ENCODE data around the gene PLIN5.
"Not testable (repeated sequence)": the region's sequence is repeated elsewhere in the genome, so short reads cannot be mapped to it uniquely, and the experiment has no call there.

PLIN5 gene

GRCh38 chr19:4531562-4532165, 3.4 kb downstream of the PLIN5 start:
- no peak for TF ChIP-seq CTCF (IDR thresholded peaks at IDR 0.05; ENCODE audit: extremely low read depth, missing control alignments)

GRCh38 chr19:4529924-4530522, 5.0 kb downstream of the PLIN5 start:
- TF ChIP-seq CTCF (IDR thresholded peaks at IDR 0.05; ENCODE audit: extremely low read depth, missing control alignments), result no peak
- no peak for DNase-seq (ENCODE audit: low spot score)

More at GRCh38 chr19:4531562-4532165, 3.4 kb downstream of the PLIN5 start:
- no peak for DNase-seq (ENCODE audit: low spot score)

GRCh38 chr19:4528843-4529242, 6.2 kb downstream of the PLIN5 start:
- no peak for TF ChIP-seq CTCF (IDR thresholded peaks at IDR 0.05; ENCODE audit: extremely low read depth, missing control alignments)
- no peak for DNase-seq (ENCODE audit: low spot score)

GRCh38 chr19:4527377-4527776, 7.6 kb downstream of the PLIN5 start:
- DNase-seq (ENCODE audit: low spot score), result not testable (repeated sequence)

GRCh38 chr19:4525563-4526002, 9.4 kb downstream of the PLIN5 start:
- no peak for DNase-seq (ENCODE audit: low spot score)
- TF ChIP-seq CTCF (IDR thresholded peaks at IDR 0.05; ENCODE audit: extremely low read depth, missing control alignments), result no peak

GRCh38 chr19:4524808-4525562, 10.0 kb downstream of the PLIN5 start:
- peak; percentile 84 for DNase-seq (ENCODE audit: low spot score)
- TF ChIP-seq CTCF (IDR thresholded peaks at IDR 0.05; ENCODE audit: extremely low read depth, missing control alignments), result peak; percentile 68

- DNase-seq (ENCODE audit: low spot score), result peak; percentile 84
Measured at GRCh38 chr19:4523306-4524110, 11.5 kb downstream of the PLIN5 start.

More at GRCh38 chr19:4523306-4524110, 11.5 kb downstream of the PLIN5 start:
- TF ChIP-seq CTCF (IDR thresholded peaks at IDR 0.05; ENCODE audit: extremely low read depth, missing control alignments), result peak; percentile 74

Data from GM20000 (cell line).